PC-9 (cell line): ENCODE data around the gene NHLRC2. TPM values are rescaled to one million over a fixed set of nuclear protein-coding genes. Genes with fewer than 3 reads are reported as not detected.
A peak's percentile ranks its signal among the peaks of the same experiment; 100 is the strongest.

ENCODE experiments used
- BruUV-seq: library from RNA; stranded (reverse); fragments of 400-500 nt; replicated peaks from 2 replicates; lab custom pipeline; 2021; lab: Mats Ljungman, UMichigan
- CTCF ChIA-PET: fragments of 300-600 bp; sonication (Branson Sonifier 250); formaldehyde crosslinking; loops from one replicate; lab custom pipeline; 2022; ENCODE audit warnings: antibody characterized with exemption; lab: Charles Lee
- POLR2A ChIA-PET: fragments of 300-600 bp; sonication (Branson Sonifier 250); formaldehyde crosslinking; loops from one replicate; lab custom pipeline; 2022; ENCODE audit warnings: antibody characterized with exemption; ENCODE audit not compliant: unreplicated experiment; lab: Charles Lee
- DNase-seq, 2 experiments: peaks; one replicate each; pipeline versions ENCODE4 v3.0.0 to v3.0.0-alpha.2; 2015 to 2022; ENCODE audit warnings: mixed read lengths in 1 of 2
- H2AFZ ChIP-seq: fragments of 200-600 bp; sonication (generic); 2 replicates; pipeline ENCODE4 v1.8.1; 2017; ENCODE audit warnings: antibody characterized with exemption
- H3F3A ChIP-seq: fragments of 200-600 bp; sonication (generic); 2 replicates; pipeline ENCODE4 v1.8.1; 2017; ENCODE audit warnings: antibody characterized with exemption, mild to moderate bottlenecking, low read depth; ENCODE audit not compliant: insufficient read depth
- H3K27ac ChIP-seq: fragments of 200-600 bp; sonication (generic); 2 replicates; pipeline ENCODE4 v1.6.1; 2016; ENCODE audit warnings: mixed run types
- H3K27me3 ChIP-seq: fragments of 200-600 bp; sonication (generic); 2 replicates; pipeline ENCODE4 v1.6.1; 2016; ENCODE audit warnings: low read depth, mixed run types; ENCODE audit not compliant: insufficient read depth
- H3K36me3 ChIP-seq: fragments of 200-600 bp; sonication (generic); 2 replicates; pipeline ENCODE4 v1.6.1; 2016; ENCODE audit warnings: low read depth, mixed run types
- H3K4me1 ChIP-seq: fragments of 200-600 bp; sonication (generic); replicated peaks from 2 replicates; pipeline ENCODE4 v1.6.1; 2016; ENCODE audit warnings: mixed run types; ENCODE audit not compliant: insufficient read depth
- H3K4me2 ChIP-seq: fragments of 200-600 bp; sonication (generic); 2 replicates; pipeline ENCODE4 v1.6.1; 2017; ENCODE audit warnings: mixed run types
- H3K4me3 ChIP-seq: fragments of 200-600 bp; sonication (generic); 2 replicates; pipeline ENCODE4 v1.6.1; 2016; ENCODE audit warnings: mixed run types
- H3K79me2 ChIP-seq: fragments of 200-600 bp; sonication (generic); 2 replicates; pipeline ENCODE4 v1.6.1; 2017; ENCODE audit warnings: low read depth, mixed run types
- H3K9me2 ChIP-seq: fragments of 200-600 bp; sonication (generic); 2 replicates; pipeline ENCODE4 v1.8.1; 2017; ENCODE audit warnings: mild to moderate bottlenecking; ENCODE audit not compliant: insufficient read depth
- H3K9me3 ChIP-seq: fragments of 200-600 bp; sonication (generic); 2 replicates; pipeline ENCODE4 v1.8.1; 2016; ENCODE audit warnings: low read depth; ENCODE audit not compliant: insufficient read depth
- H4K20me1 ChIP-seq: fragments of 200-600 bp; sonication (generic); 2 replicates; pipeline ENCODE4 v1.8.1; 2017; ENCODE audit not compliant: insufficient read depth
- CTCF ChIP-seq: fragments of 200-600 bp; sonication (generic); conservative IDR thresholded peaks from 2 replicates; pipeline ENCODE4 v1.6.1; 2017; ENCODE audit warnings: mixed run types, antibody characterized with exemption, mild to moderate bottlenecking, moderate library complexity
- EZH2 ChIP-seq: fragments of 200-600 bp; sonication (generic); IDR thresholded peaks from 2 replicates; pipeline ENCODE4 v1.8.0; 2017; ENCODE audit warnings: antibody characterized with exemption, low read depth
- intact Hi-C: fragments of 100-400 bp; cut with micrococcal nuclease; formaldehyde crosslinking; loops from one replicate; pipeline ENCODE4 v1.10.0; 2022; ENCODE audit not compliant: unreplicated experiment
- total RNA-seq: library from RNA; stranded (reverse); gene quantifications from 2 replicates; pipeline ENCODE4 v1.2.3, GENCODE V29; 2021

The NHLRC2 gene
- total RNA-seq, 1 experiment from 2014 or later, result 22.8 TPM

- BruUV-seq, result no TSS peak
- H3K4me1 ChIP-seq, result peaks cover 19% of the 10 kb centered on the region
- H3F3A ChIP-seq, result no peaks in the 10 kb centered on the region
- H3K9me2 ChIP-seq, result no peaks in the 10 kb centered on the region
- no peaks in the 10 kb centered on the region for H3K27me3 ChIP-seq
- no peak overlapping the region for H3K27ac ChIP-seq
- ChIA-PET POLR2A (no interaction called here), CTCF (no interaction called here)
- no peaks in the 10 kb centered on the region for H3K79me2 ChIP-seq
- no peak overlapping the region for H3K4me3 ChIP-seq
- no peak overlapping the region for H3K4me2 ChIP-seq
- no peak for DNase-seq
- TF ChIP-seq EZH2 (no peak), CTCF (no peak)
- no peaks in the 10 kb centered on the region; the same call in 1 of the 2 replicates for H4K20me1 ChIP-seq
- intact Hi-C loops, result no loop called here
- no peaks in the 10 kb centered on the region for H3K9me3 ChIP-seq
- no peaks in the 10 kb centered on the region; the same call in 1 of the 2 replicates for H3K36me3 ChIP-seq
- no peak overlapping the region for H2AFZ ChIP-seq
These were observed 40.1 kb downstream of the NHLRC2 start for GRCh38 chr10:113894581-113894980.

GRCh38 chr10:113895018-113895417, 40.6 kb downstream of the NHLRC2 start:
- DNase-seq, result peak in 1 of 2 experiments; percentile 66
- TF ChIP-seq CTCF, result no peak
- TF ChIP-seq EZH2, result no peak

GRCh38 chr10:113897693-113898618, 43.5 kb downstream of the NHLRC2 start:
- no peak for DNase-seq
- intact Hi-C loops, result no loop called here
- no peaks in the 10 kb centered on the region for H3K9me2 ChIP-seq
- H3K9me3 ChIP-seq, result no peaks in the 10 kb centered on the region
- TF ChIP-seq CTCF, result no peak
- no peak for TF ChIP-seq EZH2
- ChIA-PET POLR2A (no interaction called here), CTCF (no interaction called here)
- H2AFZ ChIP-seq, result no peak overlapping the region
- no peak overlapping the region for H3K27ac ChIP-seq
- H3K4me3 ChIP-seq, result no peak overlapping the region
- no peaks in the 10 kb centered on the region; the same call in 1 of the 2 replicates for H4K20me1 ChIP-seq
- H3K27me3 ChIP-seq, result no peaks in the 10 kb centered on the region
- no peak overlapping the region for H3K4me2 ChIP-seq
- peaks cover 19% of the 10 kb centered on the region for H3K4me1 ChIP-seq
- 0 out of 2 replicates have a peak, but pooled peaks cover 5% of the 10 kb centered on the region for H3K36me3 ChIP-seq
- no TSS peak for BruUV-seq
- H3K79me2 ChIP-seq, result no peaks in the 10 kb centered on the region
- H3F3A ChIP-seq, result no peaks in the 10 kb centered on the region

More at GRCh38 chr10:113895018-113895417, 40.6 kb downstream of the NHLRC2 start:
- no peak overlapping the region for H3K4me3 ChIP-seq
- H4K20me1 ChIP-seq, result no peaks in the 10 kb centered on the region; the same call in 1 of the 2 replicates
- H3K79me2 ChIP-seq, result no peaks in the 10 kb centered on the region
- H3K4me1 ChIP-seq, result peaks cover 19% of the 10 kb centered on the region
- intact Hi-C loops, result no loop called here
- no peak overlapping the region for H2AFZ ChIP-seq
- no peak overlapping the region for H3K27ac ChIP-seq
- H3K9me3 ChIP-seq, result no peaks in the 10 kb centered on the region
- no peaks in the 10 kb centered on the region for H3K9me2 ChIP-seq
- BruUV-seq, result no TSS peak
- 0 out of 2 replicates have a peak overlapping the region, but pooled peaks have one; percentile 23 for H3K4me2 ChIP-seq
- ChIA-PET CTCF (no interaction called here), POLR2A (no interaction called here)
- H3F3A ChIP-seq, result no peaks in the 10 kb centered on the region
- H3K27me3 ChIP-seq, result no peaks in the 10 kb centered on the region
- no peaks in the 10 kb centered on the region; the same call in 1 of the 2 replicates for H3K36me3 ChIP-seq
